GM21367 (cell line): ENCODE measurements around the gene GRAMD4.

ENCODE experiments used
- ATAC-seq: cut with Tn5 transposase; IDR thresholded peaks from one replicate; pipeline ENCODE4 v1.9.1; 2021; ENCODE audit not compliant: unreplicated experiment

GRAMD4 gene

GRCh38 chr22:46708766-46709330 lies 88.7 kb downstream of the GRAMD4 start:
- ATAC-seq = no peak

- ATAC-seq = no peak
These were observed 90.6 kb downstream of the GRAMD4 start for GRCh38 chr22:46710806-46711205.

- ATAC-seq = no peak
These were observed 92.1 kb downstream of the GRAMD4 start for GRCh38 chr22:46712288-46712687.

GRCh38 chr22:46714550-46714949 lies 94.4 kb downstream of the GRAMD4 start:
- no peak for ATAC-seq

- ATAC-seq = no peak
These were observed 99.7 kb downstream of the GRAMD4 start for GRCh38 chr22:46719921-46720320.

- no peak for ATAC-seq
These were observed 101.4 kb downstream of the GRAMD4 start for GRCh38 chr22:46721501-46722085.

GRCh38 chr22:46723882-46724281 lies 103.7 kb downstream of the GRAMD4 start:
- no peak for ATAC-seq

- ATAC-seq = no peak
These were observed 104.9 kb downstream of the GRAMD4 start for GRCh38 chr22:46725096-46725495.

- ATAC-seq = no peak
These were observed 106.1 kb downstream of the GRAMD4 start for GRCh38 chr22:46726066-46726985.

- ATAC-seq = no peak
These were observed 106.8 kb downstream of the GRAMD4 start for GRCh38 chr22:46726986-46727317.

GRCh38 chr22:46727813-46728364 lies 107.7 kb downstream of the GRAMD4 start:
- no peak for ATAC-seq

GRCh38 chr22:46728470-46728869 lies 108.3 kb downstream of the GRAMD4 start:
- no peak for ATAC-seq
